Left ventricle myocardium inferior (tissue), 1 donor: ENCODE results near the gene SH3GL2. TPM values are rescaled to one million over a fixed set of nuclear protein-coding genes. Genes with fewer than 3 reads are reported as not detected.

Experiments
- DNase-seq: peaks from one replicate; pipeline ENCODE4 v3.0.0-alpha.2; 2020
- H3K27ac ChIP-seq: fragments of 200-600 bp; replicated peaks from 2 replicates; pipeline ENCODE4 v1.8.0; 2021
- H3K27me3 ChIP-seq: fragments of 200-600 bp; 2 replicates; pipeline ENCODE4 v1.8.0; 2021; ENCODE audit warnings: low read depth
- H3K36me3 ChIP-seq: fragments of 200-600 bp; 2 replicates; pipeline ENCODE4 v1.8.0; 2021
- H3K4me1 ChIP-seq: fragments of 200-600 bp; 2 replicates; pipeline ENCODE4 v1.8.0; 2021
- H3K4me3 ChIP-seq: fragments of 200-600 bp; 2 replicates; pipeline ENCODE4 v1.8.0; 2021; ENCODE audit warnings: mild to moderate bottlenecking, moderate library complexity
- H3K9me3 ChIP-seq: fragments of 200-600 bp; replicated peaks from 2 replicates; pipeline ENCODE4 v1.8.0; 2021
- CTCF ChIP-seq: fragments of 200-600 bp; IDR thresholded peaks from 2 replicates; pipeline ENCODE4 v1.8.0; 2021; ENCODE audit warnings: antibody characterized with exemption, mild to moderate bottlenecking, borderline replicate concordance
- intact Hi-C: fragments of 100-400 bp; cut with micrococcal nuclease; formaldehyde crosslinking; loops from one replicate; pipeline ENCODE4 v1.11.0; 2022
- long read RNA-seq: library from polyadenylated mRNA; unstranded; transcript quantifications from one replicate; pipeline ENCODE4 v2.0.0, GENCODE V29; 2021
- total RNA-seq: library from RNA; stranded (reverse); fragmentation: NEBNext Ultra II Directional; extraction: Animal tissue kit (Norgen Biotek cat#: 25700); gene quantifications from one replicate; pipeline ENCODE4 v1.2.1, GENCODE V29; 2021
- donor health status: DM: no; HTN: yes; CAD: no; lungs with severe emphysema.

The SH3GL2 gene
- 7.3 TPM for total RNA-seq
- long read RNA-seq, transcript SH3GL2-201 (9 exons, 2,565 nt), result major isoform, 17 of 17 reads
- long read RNA-seq, partial matches to known transcripts, result 0 of 17 reads
- long read RNA-seq, other reads (novel, unspliced or antisense), result 0 of 17 reads

GRCh38 chr9:17578911-17579793 lies at the start of gene SH3GL2:
Gene SH3GL2, plus strand, starts transcription at chr9:17579066.
- Histone ChIP-seq H3K27me3 (peaks cover 68% of the 10 kb centered on the region), H3K4me1 (peaks cover 12% of the 10 kb centered on the region), H3K4me3 (peak within 1 kb of the TSS; percentile 68), H3K36me3 (no peaks in the 10 kb centered on the region), H3K9me3 (no peaks in the 10 kb centered on the region), H3K27ac (no peak within 1 kb of the TSS)
- DNase-seq, result peak; percentile 20
- no peak for TF ChIP-seq CTCF
- intact Hi-C loops, result no loop called here

- intact Hi-C loops, result no loop called here
- Histone ChIP-seq H3K4me1 (no peaks in the 10 kb centered on the region), H3K4me3 (no peak overlapping the region), H3K9me3 (no peaks in the 10 kb centered on the region), H3K27me3 (peaks cover 12% of the 10 kb centered on the region), H3K36me3 (no peaks in the 10 kb centered on the region), H3K27ac (no peak overlapping the region)
- TF ChIP-seq CTCF, result peak; percentile 70
- no peak for DNase-seq
Observed at GRCh38 chr9:17531642-17532254, 47.1 kb upstream of the SH3GL2 start.

GRCh38 chr9:17532461-17532860 lies 46.4 kb upstream of the SH3GL2 start:
- peaks cover 15% of the 10 kb centered on the region for H3K27me3 ChIP-seq
- no peaks in the 10 kb centered on the region for H3K9me3 ChIP-seq
- no peak for DNase-seq
- H3K4me1 ChIP-seq, result no peaks in the 10 kb centered on the region
- no peak for TF ChIP-seq CTCF
- H3K4me3 ChIP-seq, result no peak overlapping the region
- intact Hi-C loops, result no loop called here
- no peak overlapping the region for H3K27ac ChIP-seq
- no peaks in the 10 kb centered on the region for H3K36me3 ChIP-seq

GRCh38 chr9:17535176-17535575 lies 43.7 kb upstream of the SH3GL2 start:
- Histone ChIP-seq H3K27me3 (peaks cover 28% of the 10 kb centered on the region), H3K27ac (no peak overlapping the region), H3K36me3 (no peaks in the 10 kb centered on the region), H3K9me3 (peaks cover 6% of the 10 kb centered on the region), H3K4me1 (no peaks in the 10 kb centered on the region), H3K4me3 (no peak overlapping the region)
- no peak for DNase-seq
- intact Hi-C loops, result no loop called here
- TF ChIP-seq CTCF, result no peak

- Histone ChIP-seq H3K27ac (no peak overlapping the region), H3K4me3 (no peak overlapping the region), H3K4me1 (no peaks in the 10 kb centered on the region), H3K27me3 (peaks cover 28% of the 10 kb centered on the region), H3K9me3 (peaks cover 10% of the 10 kb centered on the region), H3K36me3 (no peaks in the 10 kb centered on the region)
- intact Hi-C loops, result no loop called here
- DNase-seq, result no peak
- TF ChIP-seq CTCF, result no peak
Observed at GRCh38 chr9:17536027-17536426, 42.8 kb upstream of the SH3GL2 start.
